Measurements from ENCODE around the gene SLC2A2. TPM values are rescaled to one million over a fixed set of nuclear protein-coding genes. Genes with fewer than 3 reads are reported as not detected.
"Not testable (repeated sequence)": the region's sequence is repeated elsewhere in the genome, so short reads cannot be mapped to it uniquely, and the experiment has no call there.

SLC2A2 gene
- total and polyA plus RNA-seq, 11 donors, result 0.11 TPM; not detected in 10

GRCh38 chr3:170977949-170978745, 48.4 kb downstream of the SLC2A2 start:
- DNase-seq (no peak), ATAC-seq (no peak)
- no peaks in the 10 kb centered on the region for H3K4me1 ChIP-seq
- H3K27me3 ChIP-seq, result no peaks in the 10 kb centered on the region
- no peaks in the 10 kb centered on the region for H3K9me3 ChIP-seq
- intact Hi-C loops (cut with DNase I), result no loop called here
- H3K27ac ChIP-seq, result no peak overlapping the region
- H3K36me3 ChIP-seq, result no peaks in the 10 kb centered on the region
- 78 to 86% (median 83%) methylated on average over 11 of the region's 11 CpGs for WGBS, 4 donors
- TF ChIP-seq POLR2A (IDR thresholded peaks at IDR 0.05) (no peak), CTCF (IDR thresholded peaks at IDR 0.05) (no peak)
- H3K4me3 ChIP-seq, result no peak overlapping the region

GRCh38 chr3:170976190-170976519, 50.4 kb downstream of the SLC2A2 start:
- H3K36me3 ChIP-seq, result no peaks in the 10 kb centered on the region
- WGBS, 4 donors, result 69 to 96% (median 73%) methylated on average over 4 of the region's 4 CpGs
- no peaks in the 10 kb centered on the region for H3K9me3 ChIP-seq
- no peak for DNase-seq
- TF ChIP-seq POLR2A (IDR thresholded peaks at IDR 0.05), result no peak
- no peak for TF ChIP-seq CTCF (IDR thresholded peaks at IDR 0.05)
- H3K4me1 ChIP-seq, result no peaks in the 10 kb centered on the region
- ATAC-seq, result no peak
- no peaks in the 10 kb centered on the region for H3K27me3 ChIP-seq
- no peak overlapping the region for H3K4me3 ChIP-seq
- H3K27ac ChIP-seq, result no peak overlapping the region
- intact Hi-C loops (cut with DNase I), result no loop called here

GRCh38 chr3:170975283-170976189, 51.0 kb downstream of the SLC2A2 start:
- H3K4me1 ChIP-seq, result no peaks in the 10 kb centered on the region
- WGBS, 4 donors, result 86 to 95% (median 90%) methylated on average over 14 to 16 of the region's 16 CpGs
- intact Hi-C loops (cut with DNase I), result no loop called here
- H3K9me3 ChIP-seq, result no peaks in the 10 kb centered on the region
- no peak for DNase-seq
- no peak for TF ChIP-seq POLR2A (IDR thresholded peaks at IDR 0.05)
- TF ChIP-seq CTCF (IDR thresholded peaks at IDR 0.05), result no peak
- ATAC-seq, result no peak
- H3K4me3 ChIP-seq, result no peak overlapping the region
- H3K27ac ChIP-seq, result no peak overlapping the region
- H3K27me3 ChIP-seq, result no peaks in the 10 kb centered on the region
- H3K36me3 ChIP-seq, result no peaks in the 10 kb centered on the region

GRCh38 chr3:170974872-170975271, 51.6 kb downstream of the SLC2A2 start:
- ATAC-seq, result no peak
- DNase-seq, result no peak
- Histone ChIP-seq H3K4me3 (no peak overlapping the region), H3K27ac (no peak overlapping the region), H3K4me1 (no peaks in the 10 kb centered on the region), H3K36me3 (no peaks in the 10 kb centered on the region), H3K9me3 (no peaks in the 10 kb centered on the region), H3K27me3 (no peaks in the 10 kb centered on the region)
- WGBS, 4 donors, result 73 to 89% (median 79%) methylated on average over 6 to 9 of the region's 9 CpGs
- TF ChIP-seq CTCF (IDR thresholded peaks at IDR 0.05) (no peak), POLR2A (IDR thresholded peaks at IDR 0.05) (no peak)
- intact Hi-C loops (cut with DNase I), result no loop called here

GRCh38 chr3:170972917-170973316, 53.6 kb downstream of the SLC2A2 start:
- ATAC-seq; H3K4me1 ChIP-seq; H3K27ac ChIP-seq; H3K36me3 ChIP-seq; H3K9me3 ChIP-seq; H3K27me3 ChIP-seq; H3K4me3 ChIP-seq; DNase-seq; intact Hi-C loops (cut with DNase I): not testable (repeated sequence)

Measured in heart left ventricle (tissue), 16 donors.